ENCODE data around the gene RGS4. TPM values are rescaled to one million over a fixed set of nuclear protein-coding genes. Genes with fewer than 3 reads are reported as not detected.
A peak's percentile ranks its signal among the peaks of the same experiment; 100 is the strongest.

The RGS4 gene
- total RNA-seq: 10.7 TPM
- long read RNA-seq, partial matches to known transcripts: 0 of 3 reads
- long read RNA-seq, other reads (novel, unspliced or antisense): 1 of 3 reads

DNA sequence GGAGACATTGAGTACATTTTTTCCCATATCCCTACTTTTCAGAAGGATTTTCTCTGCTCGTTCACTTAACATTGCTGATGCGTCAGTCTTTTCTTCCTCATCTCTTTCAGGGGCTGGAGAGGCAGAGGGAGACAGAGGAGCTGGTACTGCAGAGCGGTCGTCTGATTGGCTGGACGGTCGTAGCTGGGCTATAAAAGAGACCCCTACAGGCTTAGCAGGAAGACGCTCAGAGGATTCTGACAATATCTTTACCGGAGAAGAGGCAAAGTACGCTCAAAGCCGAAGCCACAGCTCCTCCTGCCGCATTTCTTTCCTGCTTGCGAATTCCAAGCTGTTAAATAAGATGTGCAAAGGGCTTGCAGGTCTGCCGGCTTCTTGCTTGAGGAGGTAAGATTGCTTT is at the start of gene RGS4:
Gene RGS4 (plus strand): TSS at position 220 of the 400 bp plus-strand sequence. CDS start 124 bp downstream, at position 344.
- DNase-seq (ENCODE audit: low spot score): peak; percentile 76
- intact Hi-C loops (cut with DNase I): loop anchor here (2.0 kb wide), 1 partner anchor 190 kb away; no protein-coding TSS in a partner anchor

- intact Hi-C loops (cut with DNase I): no loop called here
- no peak for DNase-seq (ENCODE audit: low spot score)
These were observed 47.0 kb upstream of the RGS4 start for GRCh38 chr1:163022129-163022528.

GRCh38 chr1:163027610-163028009 is 41.6 kb upstream of the RGS4 start:
- intact Hi-C loops (cut with DNase I): no loop called here
- DNase-seq (ENCODE audit: low spot score): no peak

DNA sequence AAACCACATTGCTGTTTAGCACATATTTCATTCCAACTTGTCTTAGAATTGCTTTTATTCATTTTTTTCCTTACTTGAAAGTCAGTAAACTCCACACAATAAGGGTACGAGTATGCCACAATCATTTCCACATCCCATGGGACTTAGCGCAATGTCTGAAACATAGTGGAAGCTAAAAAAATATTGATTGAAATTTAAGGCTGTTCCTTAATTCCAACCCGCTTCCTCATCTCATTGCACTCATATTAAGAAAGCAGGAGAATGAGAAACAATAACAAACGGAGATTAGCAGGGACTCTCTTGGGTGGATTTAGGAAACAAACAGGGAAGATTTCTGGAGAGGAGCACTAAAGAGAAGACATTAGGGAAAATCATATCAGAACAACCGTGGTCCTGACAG is 39.3 kb upstream of the RGS4 start:
- DNase-seq (ENCODE audit: low spot score): no peak
- intact Hi-C loops (cut with DNase I): no loop called here

DNA sequence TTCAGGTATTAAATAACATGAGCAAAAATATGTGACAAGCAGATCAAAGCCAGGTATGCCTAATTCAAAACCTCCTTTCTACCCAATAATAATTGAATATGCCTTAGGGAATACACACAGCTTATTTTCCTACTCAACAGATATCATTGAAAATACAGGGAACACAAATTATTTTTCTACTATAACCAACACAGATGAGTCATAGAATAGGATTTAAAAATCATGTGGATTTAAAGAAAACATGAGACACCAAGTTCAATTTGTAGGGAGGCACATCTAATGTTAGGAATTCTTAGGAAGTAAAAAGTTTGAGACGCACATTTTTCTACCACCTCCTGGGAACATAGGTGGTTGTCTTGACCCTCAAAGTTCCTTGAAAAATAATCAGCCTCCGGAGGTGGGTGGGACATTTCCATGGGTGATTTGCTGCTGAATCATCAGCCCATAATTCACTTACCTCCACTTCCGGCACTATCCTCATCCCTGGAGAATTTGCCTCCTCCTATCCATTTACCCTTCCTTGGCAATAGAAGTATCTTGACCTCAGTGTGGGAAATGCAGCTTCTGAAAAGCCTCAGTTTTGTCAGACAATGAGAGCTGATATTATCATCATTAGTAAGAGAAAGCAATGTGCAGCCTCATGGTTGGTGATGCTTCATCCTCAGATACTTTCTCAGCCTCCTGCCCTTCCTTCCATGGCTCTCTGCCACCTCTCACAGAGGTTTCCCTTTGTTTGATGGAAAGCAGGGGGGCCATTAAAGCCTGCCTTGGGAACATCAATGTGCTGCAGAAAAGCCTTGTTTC is 33.5 kb upstream of the RGS4 start:
- DNase-seq (ENCODE audit: low spot score): no peak
- intact Hi-C loops (cut with DNase I): no loop called here

DNA sequence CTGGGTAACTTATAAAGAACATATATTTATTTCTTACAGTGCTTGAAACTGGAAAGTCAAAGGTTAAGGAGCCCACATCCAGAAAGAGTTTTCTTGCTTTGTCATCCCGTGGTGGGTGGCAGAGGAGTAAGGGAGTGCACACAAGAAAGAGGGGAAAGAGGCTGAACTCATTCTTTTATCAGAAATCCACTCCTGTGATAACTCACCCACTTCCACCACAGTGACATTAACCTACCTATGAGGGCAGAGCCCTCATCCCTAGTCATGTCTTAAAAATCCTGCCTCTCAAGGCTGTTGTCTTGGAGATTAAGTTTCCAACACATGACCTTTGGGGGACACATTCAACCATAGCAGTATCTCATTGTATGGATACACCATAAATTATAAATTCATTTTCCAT is 32.5 kb upstream of the RGS4 start:
- intact Hi-C loops (cut with DNase I): no loop called here
- DNase-seq (ENCODE audit: low spot score): no peak

DNA sequence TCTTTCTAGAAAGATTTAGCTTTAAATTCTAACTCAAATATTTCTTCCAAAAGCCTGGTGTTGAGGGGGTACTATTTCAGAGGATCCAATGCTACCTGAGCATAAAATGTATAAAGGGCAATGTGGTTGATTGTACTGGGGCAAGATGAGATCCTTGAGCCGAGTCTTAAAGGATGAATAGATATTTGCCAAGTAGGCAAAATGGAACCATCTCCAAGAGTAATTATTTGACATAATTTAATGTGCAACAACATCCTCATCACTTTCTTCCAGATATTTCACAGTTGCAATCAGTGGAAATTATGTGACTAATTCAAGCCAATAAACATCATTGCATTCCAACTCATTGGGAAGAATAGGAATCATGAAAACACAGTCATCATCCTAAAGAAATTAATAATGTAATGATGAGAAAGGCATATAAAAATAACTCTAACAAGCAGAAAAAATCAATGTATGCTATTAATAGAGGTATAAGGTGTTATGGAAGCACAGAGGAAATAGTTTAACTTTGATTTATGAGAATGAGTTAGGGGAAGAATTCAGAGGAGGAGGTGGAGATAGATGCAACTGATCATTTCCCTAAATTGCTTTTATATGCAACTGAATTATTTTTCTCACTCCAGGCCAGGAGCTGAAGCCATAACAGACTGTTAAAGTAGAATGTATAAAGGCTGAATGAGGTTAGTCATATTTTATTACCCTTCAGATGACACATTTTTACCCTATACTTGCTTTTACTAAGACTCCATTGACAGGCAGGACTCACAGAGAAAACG is 30.0 kb upstream of the RGS4 start:
- no peak for DNase-seq (ENCODE audit: low spot score)
- intact Hi-C loops (cut with DNase I): no loop called here

GRCh38 chr1:163039707-163040093 is 29.5 kb upstream of the RGS4 start:
- intact Hi-C loops (cut with DNase I): no loop called here
- DNase-seq (ENCODE audit: low spot score): no peak

- no peak for DNase-seq (ENCODE audit: low spot score)
- intact Hi-C loops (cut with DNase I): no loop called here
These were observed 23.1 kb upstream of the RGS4 start for GRCh38 chr1:163046071-163046470.

- intact Hi-C loops (cut with DNase I): no loop called here
- DNase-seq (ENCODE audit: low spot score): no peak
These were observed 21.1 kb upstream of the RGS4 start for GRCh38 chr1:163047951-163048659.

DNA sequence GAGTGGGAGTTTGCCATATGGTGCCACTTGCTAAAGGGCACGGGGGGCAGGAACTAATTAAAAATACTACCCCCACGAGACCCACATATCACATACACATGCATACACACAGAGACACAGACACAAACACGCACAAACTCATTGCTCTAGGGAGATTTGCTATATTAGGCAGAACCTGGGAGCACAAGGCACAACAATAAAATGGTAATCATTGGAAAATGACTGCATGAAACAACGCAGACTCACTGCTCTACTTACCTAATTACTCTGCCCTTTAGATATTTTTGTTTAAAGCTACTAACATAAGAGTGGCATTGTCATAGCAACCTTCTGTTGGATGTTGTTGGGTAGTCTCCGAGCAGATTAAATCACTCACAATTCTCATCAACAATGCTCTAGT is 20.3 kb upstream of the RGS4 start:
- intact Hi-C loops (cut with DNase I): no loop called here
- no peak for DNase-seq (ENCODE audit: low spot score)

DNA sequence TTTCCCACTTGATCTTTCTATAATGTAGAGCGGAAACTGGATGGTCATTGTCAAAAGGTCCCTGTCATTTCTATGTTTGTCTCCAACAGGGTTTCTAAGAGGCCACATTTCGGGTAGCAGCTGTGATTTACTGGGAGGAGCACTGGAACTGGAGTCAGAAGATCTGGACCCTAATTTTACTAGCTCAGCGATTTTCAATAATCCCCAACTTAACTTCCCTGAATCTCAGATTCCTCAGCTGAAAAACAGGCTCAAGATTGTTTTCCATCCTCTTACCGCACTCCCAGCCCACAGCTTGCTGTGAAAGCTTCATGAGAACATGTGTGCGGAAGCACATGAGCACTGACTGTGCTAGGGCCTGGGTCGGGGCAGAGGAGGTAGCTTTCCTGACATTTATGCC is 19.9 kb upstream of the RGS4 start:
- no peak for DNase-seq (ENCODE audit: low spot score)
- intact Hi-C loops (cut with DNase I): no loop called here

DNA sequence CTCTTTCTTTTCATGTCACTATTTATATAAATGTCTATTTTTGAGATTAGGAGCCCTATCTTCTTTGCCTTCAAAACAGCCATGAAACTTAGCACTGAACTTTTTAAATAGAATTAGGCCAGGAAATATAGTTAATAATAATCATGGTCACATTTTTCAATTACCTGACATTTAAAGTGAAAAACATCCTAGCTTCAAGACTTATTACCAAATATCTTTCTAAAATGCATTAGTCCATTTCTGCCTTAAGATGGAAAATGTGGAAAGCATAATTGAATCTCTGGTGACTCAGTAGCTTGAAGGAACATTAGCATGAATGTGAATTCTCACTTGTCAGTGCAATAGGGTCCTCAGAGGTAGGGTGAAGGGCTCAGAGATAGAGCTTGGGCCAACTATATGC is 18.7 kb upstream of the RGS4 start:
- no peak for DNase-seq (ENCODE audit: low spot score)

DNA sequence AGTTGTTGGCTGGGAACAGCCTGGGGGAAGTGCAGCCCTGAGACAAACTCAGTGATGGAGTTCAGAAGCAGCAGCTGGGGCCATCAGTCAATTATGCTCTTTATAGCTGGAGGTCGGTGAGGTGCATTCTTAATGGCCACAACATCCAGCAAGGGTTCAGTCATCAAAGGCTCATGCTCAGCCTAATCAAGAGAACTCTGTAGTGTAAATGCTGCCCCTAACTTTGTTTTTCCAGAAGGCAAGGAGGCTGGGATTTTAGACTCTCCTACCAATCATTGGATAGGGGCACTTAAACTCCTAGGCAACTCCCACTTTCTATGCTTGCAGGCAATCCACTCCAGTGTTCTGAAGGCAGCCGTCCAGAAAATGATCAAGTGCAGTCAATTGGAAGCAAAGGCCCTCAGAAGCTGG is 15.0 kb upstream of the RGS4 start:
- no peak for DNase-seq (ENCODE audit: low spot score)
- intact Hi-C loops (cut with DNase I): no loop called here

More for the DNA sequence above, 18.7 kb upstream of the RGS4 start:
- intact Hi-C loops (cut with DNase I): no loop called here

DNA sequence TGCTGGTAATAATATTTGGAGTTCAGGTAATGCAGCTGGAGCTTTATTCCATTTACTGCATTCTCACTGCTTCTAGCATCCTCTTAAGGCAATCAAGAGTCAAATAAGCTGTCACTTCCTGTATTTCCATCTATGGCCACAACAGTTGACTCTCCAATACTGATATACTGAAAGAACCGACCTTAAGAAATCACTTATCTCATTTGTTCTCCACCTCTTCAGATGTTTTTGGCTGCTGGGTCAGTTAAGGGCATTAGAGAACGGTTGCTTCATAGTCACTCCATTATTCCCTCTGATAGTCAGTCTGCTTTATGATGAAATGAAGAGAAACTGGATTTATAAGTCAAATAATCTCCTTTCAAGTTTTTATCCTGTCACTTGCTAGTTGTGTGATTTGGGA is 14.2 kb upstream of the RGS4 start:
- intact Hi-C loops (cut with DNase I): no loop called here
- no peak for DNase-seq (ENCODE audit: low spot score)

DNA sequence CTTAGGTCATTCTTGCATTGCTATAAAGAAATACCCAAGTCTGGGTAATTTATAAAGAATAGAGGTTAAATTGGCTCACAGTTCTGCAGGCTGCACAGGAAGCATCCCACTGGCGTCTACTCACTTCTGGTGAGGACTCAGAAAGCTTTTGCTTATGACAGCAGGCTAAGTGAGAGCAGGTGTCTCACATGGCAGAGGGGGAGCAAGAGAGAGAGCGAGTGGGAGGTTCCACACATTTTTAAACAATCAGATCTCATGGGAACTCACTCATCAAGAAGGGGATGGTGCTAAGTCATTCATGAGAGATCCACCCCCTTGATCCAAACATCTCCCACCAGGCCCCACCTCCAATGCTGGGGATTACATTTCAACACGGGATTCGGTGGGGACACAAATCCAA is 13.6 kb upstream of the RGS4 start:
- intact Hi-C loops (cut with DNase I): no loop called here
- DNase-seq (ENCODE audit: low spot score): no peak

DNA sequence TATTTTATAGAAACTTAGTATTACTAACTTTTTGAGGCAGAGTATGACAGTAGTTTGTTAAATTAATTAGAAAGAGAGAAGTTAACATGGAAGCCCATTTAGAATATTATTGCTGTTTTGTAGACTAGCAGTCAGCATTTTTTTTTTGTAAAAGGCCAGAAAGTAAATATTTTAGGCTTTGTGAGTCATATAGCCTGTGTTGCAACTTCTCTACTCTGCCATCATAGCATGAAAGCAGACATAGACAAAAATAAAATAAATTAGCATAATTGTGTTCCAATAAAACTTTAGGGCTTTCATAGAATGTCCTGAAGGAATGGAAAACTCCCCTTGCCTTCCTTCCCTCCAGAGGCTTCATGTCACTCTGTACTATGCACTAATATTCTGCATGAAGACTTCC is 12.3 kb upstream of the RGS4 start:
- no peak for DNase-seq (ENCODE audit: low spot score)
- intact Hi-C loops (cut with DNase I): no loop called here

GRCh38 chr1:163060343-163061007 is 8.7 kb upstream of the RGS4 start:
- intact Hi-C loops (cut with DNase I): no loop called here

GRCh38 chr1:163063143-163063542 is 6.0 kb upstream of the RGS4 start:
- intact Hi-C loops (cut with DNase I): no loop called here
- no peak for DNase-seq (ENCODE audit: low spot score)

More at GRCh38 chr1:163060343-163061007, 8.7 kb upstream of the RGS4 start:
- no peak for DNase-seq (ENCODE audit: low spot score)

DNA sequence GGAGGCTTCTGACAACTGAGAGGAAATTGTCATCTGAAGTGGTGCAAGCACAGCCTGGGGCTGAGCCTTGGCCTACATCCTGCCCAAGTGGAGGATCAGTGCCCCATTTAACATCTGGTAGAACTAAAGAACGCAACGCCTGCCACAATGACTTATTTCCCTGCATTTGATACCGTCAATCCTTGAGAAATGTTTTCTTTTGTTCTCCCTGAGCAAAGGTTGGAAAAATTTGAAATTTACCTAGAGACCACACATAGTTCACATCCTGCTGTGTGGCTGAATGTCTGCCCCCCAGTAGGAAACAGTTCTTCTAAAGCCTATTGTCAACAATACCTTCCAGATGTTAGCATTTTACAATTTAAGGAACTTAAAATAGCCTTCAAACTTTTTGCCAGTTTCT is 5.6 kb upstream of the RGS4 start:
- intact Hi-C loops (cut with DNase I): no loop called here
- no peak for DNase-seq (ENCODE audit: low spot score)
